Activated T-cell treated with anti-CD3 and anti-CD28 coated beads for 24 hours (primary cell): ENCODE data around the gene OR56A4.
"Not testable (repeated sequence)": the region's sequence is repeated elsewhere in the genome, so short reads cannot be mapped to it uniquely, and the experiment has no call there.

ENCODE experiments used
- DNase-seq: peaks from one replicate; pipeline ENCODE4 v3.0.0-alpha.2; 2020; ENCODE audit warnings: low read depth

Gene OR56A4

DNA sequence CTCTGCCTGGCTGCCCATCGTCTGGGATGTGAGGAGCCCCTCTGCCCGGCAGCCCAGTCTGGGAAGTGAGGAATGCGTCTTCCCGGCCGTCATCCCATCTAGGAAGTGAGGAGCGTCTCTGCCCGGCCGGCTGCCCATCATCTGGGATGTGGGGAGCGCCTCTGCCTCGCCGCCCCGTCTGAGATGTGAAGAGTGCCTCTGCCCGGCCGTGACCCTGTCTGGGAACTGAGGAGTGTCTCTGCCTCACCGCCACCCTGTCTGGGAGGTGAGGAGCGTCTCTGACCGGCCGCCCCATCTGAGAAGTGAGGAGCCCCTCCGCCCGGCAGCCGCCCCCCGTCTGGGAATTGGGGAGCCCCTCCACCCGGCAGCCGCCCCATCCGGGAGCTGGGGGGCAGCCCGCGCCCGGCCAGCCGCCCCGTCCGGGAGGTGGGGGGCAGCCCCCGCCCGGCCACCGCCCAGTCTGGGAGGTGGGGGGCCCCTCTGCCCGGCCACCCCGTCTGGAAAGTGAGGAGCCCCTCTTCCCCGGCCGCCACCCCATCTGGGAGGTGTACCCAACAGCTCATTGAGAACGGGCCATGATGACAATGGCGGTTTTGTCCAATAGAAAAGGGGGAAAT lies 45.9 kb downstream of the OR56A4 start:
- not testable (repeated sequence) for DNase-seq

DNA sequence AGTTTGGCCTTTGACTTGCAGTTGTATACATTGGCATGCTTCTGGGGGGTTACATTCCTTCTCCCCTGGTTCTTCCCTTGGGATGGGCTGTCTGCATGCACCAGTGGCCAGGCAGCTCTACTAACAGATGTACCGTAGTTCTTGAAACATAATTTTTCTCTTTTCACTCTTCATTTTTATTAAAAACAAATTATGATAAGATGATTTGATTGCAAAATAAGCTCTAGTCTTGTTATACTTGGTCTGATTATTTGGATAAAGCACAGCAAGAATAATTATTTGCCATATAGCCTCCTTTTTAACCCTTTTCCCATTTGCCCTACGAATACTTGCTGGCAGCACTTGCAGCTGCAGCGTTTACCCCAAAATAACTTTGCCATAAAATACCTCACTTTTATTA lies 51.2 kb downstream of the OR56A4 start:
- no peak for DNase-seq
